Stimulated activated CD4-positive, alpha-beta T cell treated with anti-CD3 and anti-CD28 coated beads, Interleukin-1b, Interleukin-23, amount 100 ng/mL, for 24 hours (primary cell): ENCODE measurements around the gene CYB561.
A peak's percentile ranks its signal among the peaks of the same experiment; 100 is the strongest.

Experiments
- DNase-seq, 4 experiments: peaks; one replicate each; pipeline ENCODE4 v3.0.0-alpha.2; 2020; ENCODE audit warnings: low read depth in 4 of 4, low spot score in 1 of 4

Gene CYB561

DNA sequence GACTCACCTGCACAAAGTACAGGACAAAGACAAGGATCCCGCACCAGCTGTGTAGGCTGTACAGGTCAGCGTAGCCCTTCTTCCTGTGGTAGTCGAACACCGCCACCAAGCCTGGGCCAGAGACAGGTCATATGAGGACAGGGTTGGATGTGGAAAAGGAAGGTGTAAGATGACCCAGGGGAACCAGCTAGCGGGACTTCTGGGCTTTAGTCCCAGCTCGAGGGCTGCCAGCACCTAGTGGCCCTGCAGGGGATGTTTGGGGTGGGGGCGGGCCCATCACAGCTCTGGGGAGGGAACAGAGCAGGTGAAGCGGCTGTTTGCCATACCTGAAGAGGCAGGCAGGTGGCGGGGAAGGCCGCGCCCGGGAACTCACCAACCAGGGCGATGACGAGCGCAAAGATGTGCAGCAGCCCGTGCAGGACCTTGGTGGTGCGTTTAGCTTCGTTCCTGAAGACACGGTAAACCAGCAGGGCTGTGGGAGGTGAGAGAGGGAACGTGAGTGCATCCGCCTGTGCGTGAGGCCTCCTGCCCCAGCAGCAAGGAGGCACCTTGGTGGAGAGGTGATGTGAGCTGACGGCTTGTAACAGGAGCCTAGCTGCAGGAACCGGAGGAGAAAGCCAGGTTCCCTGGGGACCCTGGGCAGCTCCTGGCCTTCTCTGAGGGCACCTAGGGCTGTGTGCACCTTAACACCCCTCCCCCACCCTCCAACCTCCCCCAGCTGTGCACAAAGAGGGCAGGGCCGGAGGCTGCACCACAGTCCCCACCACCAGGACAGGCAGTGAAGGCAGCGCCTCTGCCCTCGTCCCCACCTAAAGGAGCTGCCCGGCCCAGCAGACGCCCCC, 10.2 kb downstream of the CYB561 start:
- no peak for DNase-seq

DNA sequence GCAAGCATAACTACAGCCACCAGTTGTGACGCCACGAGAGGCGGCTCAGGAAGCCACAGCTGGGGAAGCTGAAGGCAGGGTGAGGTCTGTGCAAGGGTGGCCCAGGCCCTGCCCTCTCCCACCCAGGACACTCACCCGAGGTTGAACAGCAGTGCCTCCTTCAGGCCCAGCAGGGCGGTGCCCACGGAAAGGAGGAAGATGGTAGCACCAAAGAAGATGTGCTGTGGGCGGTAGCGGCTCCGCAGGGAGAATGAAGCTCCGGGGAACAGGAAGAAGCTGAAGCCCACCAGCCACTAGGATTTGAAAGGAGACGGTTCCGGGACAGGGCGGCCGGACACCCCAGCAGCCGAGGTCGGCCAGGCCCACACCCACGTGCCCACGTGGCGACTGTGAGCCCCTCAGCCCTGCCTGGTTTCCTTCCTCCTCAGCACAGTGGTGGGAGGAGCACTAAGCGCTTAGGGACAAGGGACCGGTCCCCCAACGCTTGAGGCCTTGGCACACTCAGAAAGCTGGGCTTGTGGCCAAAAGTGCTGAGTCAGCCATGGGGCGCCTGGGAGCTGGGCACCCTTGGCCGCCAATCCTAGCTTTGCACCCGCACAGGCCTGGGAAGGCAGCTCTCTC, 11.0 kb downstream of the CYB561 start:
- DNase-seq = no peak

DNA sequence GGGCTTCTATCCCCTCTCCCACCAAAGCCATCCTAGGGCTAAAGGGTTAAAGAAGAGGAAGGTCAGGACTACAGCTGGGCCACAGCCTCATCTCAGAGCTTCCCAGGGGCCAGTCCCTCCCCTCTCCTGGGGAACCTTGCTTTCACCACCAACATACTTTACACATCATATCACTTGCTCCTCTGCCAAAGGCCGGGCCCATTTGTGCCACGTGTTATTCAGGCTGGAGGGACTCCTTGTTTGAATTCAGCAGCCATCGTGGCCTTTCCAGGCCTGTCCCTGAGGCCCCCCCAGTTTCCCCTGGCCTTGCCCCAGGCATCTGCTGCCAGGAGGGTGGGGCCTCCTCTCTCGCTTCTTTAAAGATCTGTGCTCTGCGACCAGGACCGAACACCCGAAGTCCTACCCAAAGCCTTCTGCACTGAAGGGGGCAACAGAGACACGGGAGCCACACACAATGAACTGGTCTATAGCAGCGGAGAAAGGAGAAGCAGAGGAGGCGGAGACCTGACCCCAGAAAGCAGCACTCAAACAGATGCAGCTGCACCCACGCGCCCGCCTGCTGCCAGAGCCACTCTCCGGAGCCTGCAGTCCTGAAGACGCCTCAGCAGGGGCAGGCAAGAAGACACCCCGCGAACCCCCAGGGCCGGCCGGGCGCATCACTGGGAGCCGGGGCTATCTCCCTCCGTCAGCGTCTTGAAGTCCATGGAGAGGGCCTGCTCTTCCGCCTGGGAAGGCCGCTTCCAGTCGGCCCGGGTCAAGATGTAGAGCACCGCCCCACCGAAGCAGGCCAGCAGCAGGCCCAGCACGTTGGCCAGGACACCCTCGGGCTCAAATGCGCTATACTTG, 12.1 kb downstream of the CYB561 start:
- DNase-seq = no peak

DNA sequence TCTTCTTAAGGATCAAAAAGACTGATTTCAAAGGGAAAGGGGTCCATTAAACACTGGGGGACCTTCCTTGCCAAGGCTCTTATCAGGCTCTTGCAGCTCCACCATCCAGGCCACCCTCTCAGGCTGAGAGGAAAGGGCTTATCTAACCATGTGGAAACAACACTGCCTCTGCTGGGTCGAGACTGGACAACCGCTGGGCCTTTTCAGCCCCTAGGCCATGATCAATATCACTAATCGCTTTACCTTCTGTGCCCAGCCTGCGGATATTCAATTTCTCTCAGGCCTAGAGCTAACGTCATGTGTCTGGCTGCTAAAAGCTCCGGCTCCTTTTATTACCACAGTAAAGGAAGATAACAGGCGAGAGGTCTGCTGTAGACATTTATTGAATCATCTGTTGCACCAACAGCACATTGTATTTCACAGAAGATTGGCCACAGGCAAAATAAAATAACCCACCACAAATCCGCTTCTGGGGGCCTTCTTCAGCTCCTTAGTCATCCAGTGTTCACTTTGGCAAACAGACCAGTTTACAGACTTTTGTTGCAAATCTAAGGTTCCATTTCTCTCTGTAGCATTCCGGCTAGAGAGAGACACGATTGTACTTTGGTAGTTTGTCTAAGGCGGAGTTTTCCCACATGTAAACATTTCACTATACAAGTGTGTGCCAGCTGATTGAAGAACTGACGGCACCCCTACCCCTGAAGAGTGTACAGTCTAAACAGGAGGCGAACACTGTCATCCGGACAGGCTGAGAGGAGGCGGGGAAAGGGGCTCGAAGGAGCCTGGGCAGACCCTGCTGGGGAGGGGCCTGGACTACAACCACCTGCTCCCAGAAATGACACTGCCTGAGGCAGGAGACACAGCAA, 13.9 kb downstream of the CYB561 start:
- DNase-seq = no peak

DNA sequence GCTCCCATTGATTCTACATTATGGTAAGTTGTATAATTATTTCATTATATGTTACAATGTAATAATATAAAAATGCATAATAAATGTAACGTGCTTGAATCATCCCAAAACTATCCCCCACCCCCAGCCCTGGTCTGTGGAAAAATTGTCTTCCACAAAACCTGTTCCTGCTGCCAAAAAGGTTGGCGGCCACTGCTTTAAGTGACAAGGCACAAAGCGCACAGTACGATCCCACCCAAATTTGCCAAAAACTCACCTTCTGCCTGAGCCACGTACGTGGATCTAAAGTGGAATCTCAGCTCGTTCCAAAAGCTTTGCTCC, 14.5 kb downstream of the CYB561 start:
- no peak for DNase-seq

DNA sequence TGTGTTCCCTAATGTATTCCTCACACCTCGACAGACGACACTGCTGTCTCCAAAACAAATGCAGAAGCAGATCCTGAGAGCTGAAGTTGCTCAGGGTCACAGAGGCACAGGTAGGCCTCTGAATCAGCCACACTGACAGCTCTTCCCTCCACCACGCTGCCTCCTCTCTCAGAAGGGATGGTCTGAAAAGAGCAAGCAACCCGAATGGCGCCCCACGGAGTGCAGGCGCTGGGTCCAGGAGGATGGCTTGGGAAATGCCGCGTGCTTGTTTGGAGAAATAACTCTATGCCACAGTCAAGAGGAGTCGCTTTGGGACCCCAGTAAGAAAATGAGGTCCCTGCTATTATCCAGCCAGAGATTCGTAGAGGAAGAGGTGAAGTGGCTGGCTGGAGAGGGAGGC, 15.9 kb downstream of the CYB561 start:
- no peak for DNase-seq

DNA sequence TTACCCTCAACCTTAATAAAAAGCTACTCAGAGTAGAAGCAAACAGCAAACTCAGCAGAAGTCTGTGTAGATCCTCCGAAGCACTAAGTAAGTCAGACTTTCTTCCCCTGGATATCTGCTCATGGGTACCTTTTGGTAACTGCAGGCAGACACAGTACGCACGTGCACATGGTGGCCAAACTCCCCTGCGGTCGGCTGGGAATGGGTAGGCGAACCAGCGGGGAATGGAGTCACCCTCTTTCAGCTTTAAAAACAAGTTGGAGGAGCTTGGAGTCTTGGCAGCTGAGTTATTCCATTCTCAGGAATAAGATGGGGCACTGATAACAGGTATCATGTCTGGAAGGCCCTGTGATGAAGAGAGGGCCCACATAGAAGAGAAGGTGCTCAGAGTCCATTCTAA, 16.3 kb downstream of the CYB561 start:
- DNase-seq = no peak

DNA sequence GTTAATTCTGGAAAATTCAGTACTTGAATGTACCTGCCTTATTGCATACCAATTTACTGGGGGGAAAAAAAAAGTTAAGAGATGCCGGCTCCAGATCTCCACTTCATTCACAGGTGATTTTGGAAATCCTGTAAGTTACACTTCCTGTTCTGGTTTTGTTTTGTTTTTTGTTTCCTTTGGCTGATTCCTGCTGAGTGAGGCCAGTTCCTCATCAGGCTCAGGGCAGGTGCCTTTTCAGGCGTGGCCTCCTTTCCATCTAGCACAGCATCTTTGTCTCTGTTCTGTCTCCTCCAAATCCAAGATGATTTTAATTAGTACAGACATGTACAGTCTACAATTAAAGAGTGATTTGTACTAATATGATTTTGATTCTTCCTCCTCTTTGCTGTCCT, 19.2 kb downstream of the CYB561 start:
- DNase-seq = no peak

DNA sequence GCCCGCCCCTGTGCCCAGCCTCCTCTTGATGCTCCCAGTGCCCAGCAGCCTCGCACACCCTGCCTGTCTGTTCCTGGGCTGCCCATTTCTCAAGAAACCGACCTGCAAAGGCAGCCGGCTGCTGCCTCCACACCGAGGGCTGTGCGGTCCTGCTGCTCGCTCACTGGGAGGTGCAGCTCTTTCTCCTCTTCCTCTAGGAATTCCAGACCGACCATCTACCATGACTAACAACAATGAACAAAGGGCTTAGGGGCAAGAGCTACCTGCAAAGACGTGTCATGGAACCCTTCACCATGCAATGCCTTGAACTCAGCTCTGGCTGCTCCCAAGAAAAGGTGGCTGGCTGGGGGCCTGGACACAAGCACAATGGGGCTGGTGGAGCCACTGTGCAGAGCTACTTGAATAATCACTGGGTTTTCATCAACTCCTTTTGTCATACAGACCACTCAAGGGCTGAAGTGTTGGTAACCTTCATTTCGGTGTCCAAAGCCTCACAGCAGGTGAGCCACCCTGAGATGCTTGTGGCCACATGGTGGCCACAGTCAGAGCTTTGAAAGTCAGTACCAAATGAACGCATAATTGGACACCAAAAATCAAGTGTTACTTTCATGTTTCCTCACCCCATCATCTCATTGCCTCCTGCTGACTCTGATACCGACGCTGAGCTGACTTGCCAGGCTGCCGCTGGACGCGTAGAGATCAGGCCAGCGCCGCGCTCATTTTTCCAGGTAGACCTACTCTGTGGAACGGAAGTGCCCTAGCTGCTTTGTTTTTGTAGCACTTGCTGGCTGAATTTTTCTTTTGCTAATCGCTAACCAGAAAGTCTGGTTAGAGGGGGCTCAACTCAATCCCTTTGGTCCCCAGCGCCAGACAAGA, 19.8 kb downstream of the CYB561 start:
- no peak for DNase-seq

DNA sequence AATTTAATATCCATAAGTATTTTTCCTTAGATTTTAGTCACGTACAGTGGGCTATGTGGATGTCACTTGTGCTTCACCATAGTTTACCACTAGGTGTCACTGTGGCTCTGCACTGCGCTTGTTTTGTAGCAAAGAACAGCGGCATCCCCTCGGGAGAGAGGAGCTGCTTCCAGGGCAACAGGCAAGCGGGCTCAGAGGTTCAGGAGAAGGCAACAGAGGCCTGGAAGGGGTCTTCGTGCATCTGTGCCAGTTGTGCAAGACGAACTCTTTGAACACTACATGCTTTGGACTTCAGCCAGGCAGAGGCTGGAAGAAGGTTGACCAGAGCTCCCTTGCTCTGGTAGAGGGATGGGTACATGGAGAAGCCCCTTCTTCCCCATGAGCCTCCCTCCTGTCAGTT, 20.6 kb downstream of the CYB561 start:
- DNase-seq = peak; percentile 49 to 65 (median 51)

DNA sequence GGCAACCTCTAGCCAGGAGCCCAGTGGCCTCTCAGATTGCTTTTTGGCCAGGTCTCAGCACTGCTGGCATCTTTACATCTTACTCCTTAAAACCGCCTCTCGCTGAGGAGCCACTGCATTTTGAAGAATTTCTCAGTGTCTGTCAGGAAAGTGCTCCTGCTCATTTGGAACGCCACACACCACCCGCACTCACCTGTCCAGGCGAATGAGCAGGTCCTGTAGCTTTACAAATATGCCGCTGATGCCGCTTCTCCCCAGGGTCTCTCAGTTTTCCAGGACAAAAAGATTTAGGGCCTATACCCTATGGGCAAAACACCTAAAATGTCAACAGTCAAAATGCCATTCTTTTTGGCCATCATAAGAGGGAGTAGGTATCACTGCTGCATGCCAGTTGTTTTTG, 22.1 kb downstream of the CYB561 start:
- DNase-seq = no peak

DNA sequence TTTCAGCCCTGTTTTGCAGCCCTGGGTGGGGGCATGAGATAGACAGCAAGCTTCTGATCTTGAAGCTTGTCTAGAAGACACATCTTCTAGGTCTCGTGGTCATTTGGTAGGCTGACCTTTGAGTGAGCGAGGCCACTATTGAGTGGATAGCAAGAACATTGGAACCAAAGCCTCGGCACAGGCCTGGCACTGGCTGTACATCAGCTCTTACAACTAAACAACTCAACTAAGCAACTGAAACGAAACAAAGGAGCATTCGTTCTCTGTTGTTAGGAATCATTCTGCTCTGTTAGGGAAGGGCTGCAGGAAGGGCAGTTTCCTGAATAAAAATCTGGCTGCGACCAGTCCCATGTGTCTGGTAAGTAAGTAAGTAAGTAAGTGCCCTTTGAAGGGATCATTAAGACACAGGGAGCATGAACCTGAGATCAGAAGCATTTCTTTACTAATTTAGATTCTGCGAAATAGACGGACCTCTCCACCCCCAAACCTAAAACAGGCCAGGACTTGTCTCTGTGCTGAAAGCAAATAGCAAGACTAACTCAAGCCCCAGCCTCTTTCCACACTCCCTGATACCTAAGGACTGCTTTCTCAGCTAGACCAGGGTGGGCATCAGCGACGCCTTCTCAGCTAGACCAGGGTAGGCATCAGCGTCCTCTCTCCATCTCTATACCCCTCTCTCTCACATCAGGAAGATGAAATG, 22.7 kb downstream of the CYB561 start:
- no peak for DNase-seq

DNA sequence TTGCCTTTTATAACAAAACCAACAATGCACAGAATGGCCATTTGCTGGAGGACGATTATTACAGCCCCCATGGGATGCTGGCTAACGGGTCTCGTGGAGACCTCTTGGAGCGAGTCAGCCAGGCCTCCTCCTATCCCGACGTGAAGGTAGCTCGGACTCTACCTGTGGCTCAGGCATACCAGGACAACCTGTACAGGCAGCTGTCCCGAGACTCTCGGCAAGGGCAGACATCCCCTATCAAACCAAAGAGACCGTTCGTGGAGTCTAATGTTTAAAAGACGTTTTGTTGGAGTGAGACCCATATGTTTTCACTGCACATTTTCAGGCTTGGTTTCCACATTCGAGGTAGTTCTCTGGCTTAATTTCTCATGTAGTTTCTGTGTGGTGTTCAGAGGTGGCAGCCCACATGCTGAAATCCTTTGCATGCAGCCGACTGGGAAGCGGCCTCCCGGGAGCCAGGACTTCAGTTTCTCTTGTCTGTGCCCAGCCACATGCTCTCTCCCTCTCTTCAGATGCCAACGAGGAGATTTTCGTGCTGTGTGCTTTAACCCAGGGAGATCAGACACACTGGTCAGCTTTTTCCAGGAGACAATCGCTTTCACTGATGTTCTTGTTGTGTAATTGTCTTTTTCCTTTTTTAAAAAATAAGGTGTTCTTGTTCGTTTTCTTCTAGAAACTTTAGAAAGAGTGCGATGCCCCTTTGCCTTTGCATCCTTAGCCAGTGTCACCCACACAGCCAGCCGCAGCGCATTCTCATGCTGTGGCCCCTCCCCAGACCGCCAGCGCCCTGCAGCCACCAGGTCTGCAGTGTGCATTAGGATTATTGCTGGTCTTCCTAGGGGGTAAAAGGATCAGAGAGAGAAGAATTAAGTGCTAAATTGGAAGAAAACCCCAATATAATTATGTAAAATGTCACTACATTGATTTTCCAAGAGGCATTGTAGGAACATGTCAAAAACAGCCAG, 24.1 kb downstream of the CYB561 start:
- DNase-seq = no peak

DNA sequence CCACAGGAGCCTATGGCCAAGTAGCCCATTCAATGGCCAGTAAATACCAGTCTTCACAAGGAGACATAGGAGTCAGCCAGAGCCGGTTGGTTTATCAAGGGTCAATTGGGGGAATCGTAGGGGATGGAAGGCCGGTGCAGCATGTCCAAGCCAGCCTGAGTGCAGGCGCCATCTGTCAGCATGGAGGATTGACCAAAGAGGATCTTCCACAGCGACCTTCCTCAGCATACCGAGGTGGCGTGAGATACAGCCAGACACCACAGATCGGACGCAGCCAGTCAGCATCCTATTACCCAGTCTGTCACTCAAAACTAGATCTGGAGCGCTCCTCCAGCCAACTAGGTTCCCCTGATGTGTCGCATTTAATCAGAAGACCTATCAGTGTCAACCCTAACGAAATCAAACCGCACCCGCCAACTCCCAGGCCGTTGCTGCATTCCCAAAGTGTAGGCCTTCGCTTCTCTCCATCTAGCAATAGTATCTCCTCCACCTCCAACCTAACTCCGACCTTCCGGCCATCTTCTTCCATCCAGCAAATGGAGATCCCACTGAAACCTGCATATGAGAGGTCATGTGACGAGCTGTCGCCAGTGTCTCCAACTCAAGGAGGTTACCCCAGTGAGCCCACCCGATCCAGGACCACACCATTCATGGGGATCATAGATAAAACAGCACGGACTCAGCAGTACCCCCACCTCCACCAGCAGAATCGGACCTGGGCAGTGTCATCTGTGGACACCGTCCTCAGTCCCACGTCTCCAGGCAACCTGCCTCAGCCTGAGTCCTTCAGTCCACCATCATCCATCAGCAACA, 25.0 kb downstream of the CYB561 start:
- no peak for DNase-seq

DNA sequence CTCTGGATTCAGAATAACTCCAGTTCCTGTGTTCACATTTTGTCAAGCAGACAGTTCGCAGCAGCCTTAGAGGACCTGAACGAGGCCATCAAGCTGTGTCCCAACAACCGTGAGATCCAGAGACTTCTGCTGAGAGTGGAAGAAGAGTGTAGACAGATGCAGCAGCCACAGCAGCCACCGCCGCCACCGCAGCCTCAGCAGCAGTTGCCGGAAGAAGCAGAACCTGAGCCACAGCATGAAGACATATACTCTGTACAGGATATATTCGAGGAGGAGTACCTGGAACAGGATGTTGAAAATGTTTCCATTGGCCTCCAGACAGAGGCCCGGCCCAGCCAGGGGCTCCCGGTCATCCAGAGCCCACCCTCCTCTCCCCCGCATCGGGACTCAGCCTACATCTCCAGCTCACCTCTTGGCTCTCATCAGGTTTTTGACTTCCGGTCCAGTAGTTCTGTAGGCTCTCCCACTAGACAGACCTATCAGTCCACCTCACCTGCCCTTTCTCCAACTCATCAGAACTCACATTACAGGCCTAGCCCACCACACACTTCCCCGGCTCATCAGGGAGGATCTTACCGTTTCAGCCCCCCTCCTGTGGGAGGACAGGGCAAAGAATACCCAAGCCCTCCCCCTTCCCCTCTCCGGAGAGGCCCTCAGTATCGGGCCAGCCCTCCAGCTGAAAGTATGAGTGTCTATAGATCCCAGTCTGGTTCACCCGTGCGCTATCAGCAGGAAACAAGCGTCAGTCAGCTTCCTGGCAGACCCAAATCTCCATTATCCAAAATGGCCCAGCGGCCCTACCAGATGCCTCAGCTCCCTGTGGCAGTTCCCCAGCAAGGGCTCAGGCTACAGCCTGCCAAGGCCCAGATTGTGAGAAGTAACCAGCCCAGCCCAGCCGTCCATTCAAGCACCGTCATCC, 25.9 kb downstream of the CYB561 start:
- DNase-seq = peak in 1 of 4 experiments; percentile 14

DNA sequence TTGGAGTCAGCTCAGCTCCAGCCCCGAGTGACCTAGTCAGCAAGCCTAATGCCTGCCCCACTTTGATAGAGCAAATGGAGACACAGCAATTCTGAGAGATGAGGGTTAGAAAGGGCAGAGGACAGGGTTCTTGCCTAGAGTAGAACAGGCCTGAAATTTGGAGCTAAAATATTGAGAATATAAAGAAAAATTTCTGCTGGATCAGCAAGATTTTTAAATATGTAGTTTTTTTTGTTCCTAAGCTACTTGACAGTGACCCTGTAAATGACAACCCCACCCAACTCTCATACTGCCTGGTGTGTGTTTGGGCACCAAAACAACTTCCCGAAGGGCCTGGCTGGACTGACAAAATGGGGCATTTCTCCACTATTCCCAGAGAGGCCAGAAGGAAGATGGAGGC, 26.7 kb downstream of the CYB561 start:
- DNase-seq = no peak

DNA sequence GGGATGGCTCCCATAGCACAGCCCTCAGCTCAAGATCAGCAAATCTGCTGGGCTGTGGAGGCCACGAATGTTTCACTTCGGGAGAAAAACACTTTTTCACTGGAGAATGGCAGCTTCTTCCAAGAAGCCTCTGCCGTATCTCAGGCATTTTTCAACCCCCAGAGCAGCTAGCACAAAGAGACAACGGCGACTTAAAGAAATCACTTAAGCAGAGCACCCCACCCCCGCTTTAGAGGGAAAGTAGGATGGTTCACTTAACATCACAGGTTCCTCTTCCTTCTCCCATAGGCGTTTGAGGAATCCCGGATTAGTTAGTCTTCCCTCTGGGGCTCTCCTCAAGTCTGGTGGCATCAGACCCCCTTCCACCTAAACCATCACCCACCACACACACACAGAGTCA, 27.6 kb downstream of the CYB561 start:
- no peak for DNase-seq
